OCI-LY3 (cell line): ENCODE measurements around the gene CKLF.

Experiments
- H2AFZ ChIP-seq: fragments of 200-600, 300-600 bp; shearing (Covaris generic); 2 replicates; pipeline ENCODE4 v1.6.0; 2014; ENCODE audit warnings: antibody characterized with exemption, low read depth, low read length
- H3K27ac ChIP-seq: fragments of 200-600, 300-600 bp; sonication (generic); 2 replicates; pipeline ENCODE4 v1.5.1; 2014; ENCODE audit warnings: mild to moderate bottlenecking, low read length, moderate library complexity, mixed read lengths
- H3K27me3 ChIP-seq: fragments of 200-600, 300-600 bp; sonication (generic); 2 replicates; pipeline ENCODE4 v1.6.1; 2014; ENCODE audit warnings: low read depth, low read length, mixed read lengths
- H3K36me3 ChIP-seq: fragments of 200-600, 300-600 bp; sonication (generic); replicated peaks from 2 replicates; pipeline ENCODE3; 2014; ENCODE audit warnings: low read depth, low read length, mixed read lengths
- H3K4me1 ChIP-seq: fragments of 300-600, 200-600 bp; sonication (generic); 2 replicates; pipeline ENCODE4 v1.6.1; 2014; ENCODE audit warnings: low read length, mixed read lengths
- H3K4me2 ChIP-seq: fragments of 200-600, 300-600 bp; sonication (generic); 2 replicates; pipeline ENCODE4 v1.6.1; 2014; ENCODE audit warnings: low read length, mixed read lengths
- H3K4me3 ChIP-seq: fragments of 300-600, 200-600 bp; sonication (generic); 2 replicates; pipeline ENCODE4 v1.5.1; 2014; ENCODE audit warnings: antibody characterized with exemption, mild to moderate bottlenecking, low read length, moderate library complexity
- H3K79me2 ChIP-seq: fragments of 300-600, 200-600 bp; shearing (Covaris generic); 2 replicates; pipeline ENCODE4 v1.6.1; 2014; ENCODE audit warnings: mild to moderate bottlenecking, low read length, mixed read lengths
- H3K9ac ChIP-seq: fragments of 300-600, 200-600 bp; shearing (Covaris generic); 2 replicates; pipeline ENCODE4 v1.6.0; 2014; ENCODE audit warnings: mild to moderate bottlenecking, low read length, moderate library complexity
- H3K9me3 ChIP-seq: fragments of 200-600, 300-600 bp; shearing (Covaris generic); 2 replicates; pipeline ENCODE4 v1.6.1; 2014; ENCODE audit warnings: low read length, mixed read lengths; ENCODE audit not compliant: insufficient read depth
- H4K20me1 ChIP-seq: fragments of 200-600, 300-600 bp; sonication (generic); 2 replicates; pipeline ENCODE4 v1.6.1; 2016; ENCODE audit warnings: low read length, mixed read lengths; ENCODE audit not compliant: insufficient read depth
- EZH2phosphoT487 ChIP-seq: fragments of 200-600 bp; shearing (Covaris generic); IDR thresholded peaks from 2 replicates; pipeline ENCODE4 v1.6.1; 2018; ENCODE audit warnings: antibody characterized with exemption, mixed run types, low read depth
- TF ChIP-seq, protein P1 (sequence below): fragments of 200-600, 300-600 bp; sonication (generic); IDR thresholded peaks from 2 replicates; pipeline ENCODE4 v1.5.1; 2014; ENCODE audit warnings: antibody characterized with exemption, low read length, low read depth

The CKLF gene

DNA sequence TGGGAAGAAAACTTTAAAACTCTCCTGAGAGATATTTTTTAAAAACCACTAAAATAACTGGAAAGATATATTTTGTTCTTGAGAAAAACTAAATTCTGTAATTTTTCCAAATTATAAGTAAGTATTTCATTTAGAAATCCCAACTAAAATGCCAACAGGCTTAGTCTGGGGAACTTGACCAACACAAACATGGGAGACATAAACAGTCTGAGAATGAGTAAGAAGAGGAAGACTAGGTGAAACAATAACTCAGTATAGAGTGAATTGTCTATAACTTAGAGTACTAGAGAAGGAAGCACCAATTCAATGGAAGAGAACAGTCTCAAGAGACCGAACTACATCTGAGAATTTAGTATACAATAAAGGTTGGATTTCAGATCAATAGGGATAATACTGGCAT lies 16.8 kb downstream of the CKLF start:
- H3K4me3 ChIP-seq, result no peak overlapping the region
- TF ChIP-seq, protein P1, sequence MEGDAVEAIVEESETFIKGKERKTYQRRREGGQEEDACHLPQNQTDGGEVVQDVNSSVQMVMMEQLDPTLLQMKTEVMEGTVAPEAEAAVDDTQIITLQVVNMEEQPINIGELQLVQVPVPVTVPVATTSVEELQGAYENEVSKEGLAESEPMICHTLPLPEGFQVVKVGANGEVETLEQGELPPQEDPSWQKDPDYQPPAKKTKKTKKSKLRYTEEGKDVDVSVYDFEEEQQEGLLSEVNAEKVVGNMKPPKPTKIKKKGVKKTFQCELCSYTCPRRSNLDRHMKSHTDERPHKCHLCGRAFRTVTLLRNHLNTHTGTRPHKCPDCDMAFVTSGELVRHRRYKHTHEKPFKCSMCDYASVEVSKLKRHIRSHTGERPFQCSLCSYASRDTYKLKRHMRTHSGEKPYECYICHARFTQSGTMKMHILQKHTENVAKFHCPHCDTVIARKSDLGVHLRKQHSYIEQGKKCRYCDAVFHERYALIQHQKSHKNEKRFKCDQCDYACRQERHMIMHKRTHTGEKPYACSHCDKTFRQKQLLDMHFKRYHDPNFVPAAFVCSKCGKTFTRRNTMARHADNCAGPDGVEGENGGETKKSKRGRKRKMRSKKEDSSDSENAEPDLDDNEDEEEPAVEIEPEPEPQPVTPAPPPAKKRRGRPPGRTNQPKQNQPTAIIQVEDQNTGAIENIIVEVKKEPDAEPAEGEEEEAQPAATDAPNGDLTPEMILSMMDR, result no peak
- TF ChIP-seq EZH2phosphoT487, result no peak
- no peaks in the 10 kb centered on the region for H3K79me2 ChIP-seq
- no peak overlapping the region for H2AFZ ChIP-seq
- H3K27me3 ChIP-seq, result no peaks in the 10 kb centered on the region
- no peaks in the 10 kb centered on the region for H3K9me3 ChIP-seq
- H3K4me2 ChIP-seq, result no peak overlapping the region
- no peak overlapping the region for H3K9ac ChIP-seq
- peaks cover 20% of the 10 kb centered on the region for H3K36me3 ChIP-seq
- no peaks in the 10 kb centered on the region for H4K20me1 ChIP-seq
- H3K27ac ChIP-seq, result no peak overlapping the region
- H3K4me1 ChIP-seq, result peaks cover 7% of the 10 kb centered on the region

DNA sequence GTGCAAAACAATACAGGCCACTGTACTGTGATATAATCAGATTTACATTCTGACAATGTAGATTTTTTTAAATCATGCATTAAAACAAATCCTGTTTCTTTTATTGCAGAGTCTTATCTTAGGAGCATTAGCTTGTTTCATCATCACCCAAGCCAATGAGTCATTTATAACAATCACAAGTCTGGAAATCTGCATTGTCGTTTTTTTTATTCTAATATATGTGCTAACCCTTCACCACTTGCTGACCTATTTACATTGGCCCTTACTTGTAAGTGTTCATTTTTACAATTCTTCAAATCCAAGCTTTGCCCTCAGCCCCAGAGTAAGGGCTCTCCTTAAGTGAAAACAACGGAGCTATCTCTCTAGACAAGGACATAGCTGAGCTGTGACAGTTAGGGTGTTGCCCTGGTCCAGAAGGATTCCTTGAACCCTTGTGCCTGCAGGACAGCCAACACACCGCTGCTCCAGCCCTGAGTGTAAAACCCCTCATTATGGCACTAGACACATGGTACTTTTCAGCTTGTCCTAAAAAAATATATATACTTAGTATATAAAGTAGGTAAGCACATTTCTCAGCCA lies 17.5 kb downstream of the CKLF start:
- Histone ChIP-seq H3K4me1 (peaks cover 6% of the 10 kb centered on the region), H3K9ac (no peak overlapping the region), H3K4me2 (no peak overlapping the region), H3K4me3 (no peak overlapping the region), H4K20me1 (no peaks in the 10 kb centered on the region), H3K27ac (no peak overlapping the region), H2AFZ (no peak overlapping the region), H3K27me3 (no peaks in the 10 kb centered on the region), H3K36me3 (peaks cover 16% of the 10 kb centered on the region), H3K9me3 (no peaks in the 10 kb centered on the region), H3K79me2 (no peaks in the 10 kb centered on the region)
- no peak for TF ChIP-seq EZH2phosphoT487
- TF ChIP-seq, protein P1, result no peak

DNA sequence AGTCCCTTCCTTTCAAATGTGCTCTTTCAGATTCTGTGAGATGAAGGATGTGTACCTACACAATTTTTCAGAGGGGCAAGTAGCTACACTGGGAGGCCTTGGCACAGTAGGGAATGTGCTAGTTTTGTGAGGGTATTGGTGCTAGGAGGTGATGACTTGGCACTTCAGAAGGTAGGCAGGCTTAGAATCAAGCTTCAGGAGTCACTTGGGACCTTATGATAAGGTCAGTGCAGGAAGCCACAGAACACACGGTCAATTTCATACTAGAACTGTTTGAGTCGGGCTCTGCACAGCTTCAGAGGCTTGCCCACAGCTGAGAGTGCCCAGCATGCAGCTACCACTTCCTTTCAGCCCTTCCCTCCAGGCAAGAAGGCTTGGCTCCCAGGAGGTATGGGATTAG lies 20.0 kb downstream of the CKLF start:
- no peaks in the 10 kb centered on the region for H3K9me3 ChIP-seq
- H2AFZ ChIP-seq, result no peak overlapping the region
- no peaks in the 10 kb centered on the region for H3K79me2 ChIP-seq
- TF ChIP-seq EZH2phosphoT487, result no peak
- TF ChIP-seq, protein P1, result no peak
- H3K9ac ChIP-seq, result no peak overlapping the region
- H3K4me1 ChIP-seq, result peaks cover 6% of the 10 kb centered on the region
- no peaks in the 10 kb centered on the region for H3K36me3 ChIP-seq
- H3K4me3 ChIP-seq, result no peak overlapping the region
- H3K27ac ChIP-seq, result no peak overlapping the region
- no peak overlapping the region for H3K4me2 ChIP-seq
- no peaks in the 10 kb centered on the region for H4K20me1 ChIP-seq
- H3K27me3 ChIP-seq, result no peaks in the 10 kb centered on the region

DNA sequence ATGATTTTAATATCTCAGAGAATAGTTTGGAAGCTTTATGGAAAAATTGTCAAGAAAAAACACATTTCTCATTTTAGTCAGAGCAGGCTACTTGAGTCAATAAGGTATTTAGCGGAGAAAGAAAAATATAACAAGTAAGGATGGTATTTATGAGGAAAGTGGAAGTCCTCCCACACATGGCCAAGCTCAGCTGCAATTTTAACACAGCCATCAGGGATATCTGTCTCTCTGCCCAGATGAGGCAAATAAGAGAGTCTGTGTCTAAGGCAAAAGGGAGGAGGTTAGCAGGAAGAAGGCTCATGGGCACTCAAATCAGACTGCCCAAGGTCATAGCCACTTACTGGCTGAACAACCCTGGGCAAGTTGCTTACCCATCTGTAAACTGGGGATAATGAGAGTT lies 21.7 kb downstream of the CKLF start:
- no peak overlapping the region for H3K4me2 ChIP-seq
- no peak overlapping the region for H2AFZ ChIP-seq
- no peak for TF ChIP-seq EZH2phosphoT487
- TF ChIP-seq, protein P1, result no peak
- no peak overlapping the region for H3K27ac ChIP-seq
- H4K20me1 ChIP-seq, result no peaks in the 10 kb centered on the region
- no peaks in the 10 kb centered on the region for H3K27me3 ChIP-seq
- no peaks in the 10 kb centered on the region for H3K9me3 ChIP-seq
- peaks cover 4% of the 10 kb centered on the region for H3K4me1 ChIP-seq
- H3K4me3 ChIP-seq, result no peak overlapping the region
- no peak overlapping the region for H3K9ac ChIP-seq
- H3K36me3 ChIP-seq, result no peaks in the 10 kb centered on the region
- H3K79me2 ChIP-seq, result no peaks in the 10 kb centered on the region
